ENCODE measurements around the gene UCN2. TPM values are rescaled to one million over a fixed set of nuclear protein-coding genes. Genes with fewer than 3 reads are reported as not detected.

Gene UCN2
- total and polyA plus RNA-seq, 9 of the 15 experiments (the other 6 are each of a cell fraction or from before 2014, with no cell fraction given): 0.08 to 0.11 TPM; not detected in 7

DNA sequence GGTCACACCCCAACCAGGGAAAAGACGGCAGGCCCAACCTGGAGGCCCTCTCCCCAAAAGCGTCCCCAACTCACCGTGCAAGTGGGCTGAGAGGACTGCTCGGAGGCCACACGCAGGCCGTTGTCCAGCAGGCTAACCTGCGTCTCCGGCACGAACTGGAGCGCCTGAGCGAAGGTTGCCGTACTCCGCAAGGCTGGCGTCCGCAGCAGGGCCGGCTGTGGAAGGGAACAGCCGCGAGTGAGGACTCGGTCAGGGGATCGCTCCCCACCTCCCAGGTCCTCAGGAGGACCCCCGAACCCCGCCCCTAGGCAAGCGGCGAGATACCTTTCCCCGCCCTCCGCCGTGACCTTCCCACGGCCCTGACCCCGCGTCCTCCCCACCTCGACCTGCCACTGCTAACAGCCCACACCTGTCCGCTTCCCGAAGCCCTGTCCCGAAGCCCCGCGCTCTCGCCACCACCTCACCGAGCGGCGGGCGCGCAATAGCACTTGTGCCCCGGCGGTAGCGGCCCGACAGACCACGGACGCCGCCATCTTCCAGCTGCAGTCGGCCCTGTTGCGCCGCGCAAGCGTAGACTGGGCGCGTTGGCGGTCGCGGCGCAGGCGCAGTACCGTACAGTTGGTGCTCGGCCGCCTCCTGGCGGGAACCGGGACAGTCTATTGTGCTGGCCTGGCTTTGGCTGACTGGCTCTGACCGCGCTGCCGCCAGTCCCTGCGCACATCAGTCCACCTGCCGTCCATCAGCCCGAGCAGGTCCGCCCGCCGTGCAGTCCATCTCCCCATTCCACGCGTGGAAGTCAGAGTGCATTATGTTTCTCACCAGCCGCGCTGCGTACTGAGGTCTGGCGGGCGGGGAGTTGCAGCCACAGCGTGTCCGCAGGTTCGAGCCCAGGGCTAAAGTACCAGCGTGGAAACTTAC, 45.8 kb upstream of the UCN2 start, which contains the start of gene UQCRC1 (continued):
- TF ChIP-seq, protein P1, sequence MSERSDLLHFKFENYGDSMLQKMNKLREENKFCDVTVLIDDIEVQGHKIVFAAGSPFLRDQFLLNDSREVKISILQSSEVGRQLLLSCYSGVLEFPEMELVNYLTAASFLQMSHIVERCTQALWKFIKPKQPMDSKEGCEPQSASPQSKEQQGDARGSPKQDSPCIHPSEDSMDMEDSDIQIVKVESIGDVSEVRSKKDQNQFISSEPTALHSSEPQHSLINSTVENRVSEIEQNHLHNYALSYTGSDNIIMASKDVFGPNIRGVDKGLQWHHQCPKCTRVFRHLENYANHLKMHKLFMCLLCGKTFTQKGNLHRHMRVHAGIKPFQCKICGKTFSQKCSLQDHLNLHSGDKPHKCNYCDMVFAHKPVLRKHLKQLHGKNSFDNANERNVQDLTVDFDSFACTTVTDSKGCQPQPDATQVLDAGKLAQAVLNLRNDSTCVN (CRISPR knock-in tag; IDR thresholded peaks at IDR 0.05): no peak
- no peak for TF ChIP-seq ZC3H4 (CRISPR knock-in tag; IDR thresholded peaks at IDR 0.05; ENCODE audit: borderline replicate concordance)
- TF ChIP-seq MCM2 (IDR thresholded peaks at IDR 0.05; ENCODE audit: low read depth): no peak
- TF ChIP-seq, protein P2, sequence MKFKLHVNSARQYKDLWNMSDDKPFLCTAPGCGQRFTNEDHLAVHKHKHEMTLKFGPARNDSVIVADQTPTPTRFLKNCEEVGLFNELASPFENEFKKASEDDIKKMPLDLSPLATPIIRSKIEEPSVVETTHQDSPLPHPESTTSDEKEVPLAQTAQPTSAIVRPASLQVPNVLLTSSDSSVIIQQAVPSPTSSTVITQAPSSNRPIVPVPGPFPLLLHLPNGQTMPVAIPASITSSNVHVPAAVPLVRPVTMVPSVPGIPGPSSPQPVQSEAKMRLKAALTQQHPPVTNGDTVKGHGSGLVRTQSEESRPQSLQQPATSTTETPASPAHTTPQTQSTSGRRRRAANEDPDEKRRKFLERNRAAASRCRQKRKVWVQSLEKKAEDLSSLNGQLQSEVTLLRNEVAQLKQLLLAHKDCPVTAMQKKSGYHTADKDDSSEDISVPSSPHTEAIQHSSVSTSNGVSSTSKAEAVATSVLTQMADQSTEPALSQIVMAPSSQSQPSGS (CRISPR knock-in tag; IDR thresholded peaks at IDR 0.05): no peak
- no peak for TF ChIP-seq HDGF (IDR thresholded peaks at IDR 0.05)
- no peak for TF ChIP-seq NCOA2 (IDR thresholded peaks at IDR 0.05; ENCODE audit: partially characterized antibody in 2 of 2)
- TF ChIP-seq, protein P3, sequence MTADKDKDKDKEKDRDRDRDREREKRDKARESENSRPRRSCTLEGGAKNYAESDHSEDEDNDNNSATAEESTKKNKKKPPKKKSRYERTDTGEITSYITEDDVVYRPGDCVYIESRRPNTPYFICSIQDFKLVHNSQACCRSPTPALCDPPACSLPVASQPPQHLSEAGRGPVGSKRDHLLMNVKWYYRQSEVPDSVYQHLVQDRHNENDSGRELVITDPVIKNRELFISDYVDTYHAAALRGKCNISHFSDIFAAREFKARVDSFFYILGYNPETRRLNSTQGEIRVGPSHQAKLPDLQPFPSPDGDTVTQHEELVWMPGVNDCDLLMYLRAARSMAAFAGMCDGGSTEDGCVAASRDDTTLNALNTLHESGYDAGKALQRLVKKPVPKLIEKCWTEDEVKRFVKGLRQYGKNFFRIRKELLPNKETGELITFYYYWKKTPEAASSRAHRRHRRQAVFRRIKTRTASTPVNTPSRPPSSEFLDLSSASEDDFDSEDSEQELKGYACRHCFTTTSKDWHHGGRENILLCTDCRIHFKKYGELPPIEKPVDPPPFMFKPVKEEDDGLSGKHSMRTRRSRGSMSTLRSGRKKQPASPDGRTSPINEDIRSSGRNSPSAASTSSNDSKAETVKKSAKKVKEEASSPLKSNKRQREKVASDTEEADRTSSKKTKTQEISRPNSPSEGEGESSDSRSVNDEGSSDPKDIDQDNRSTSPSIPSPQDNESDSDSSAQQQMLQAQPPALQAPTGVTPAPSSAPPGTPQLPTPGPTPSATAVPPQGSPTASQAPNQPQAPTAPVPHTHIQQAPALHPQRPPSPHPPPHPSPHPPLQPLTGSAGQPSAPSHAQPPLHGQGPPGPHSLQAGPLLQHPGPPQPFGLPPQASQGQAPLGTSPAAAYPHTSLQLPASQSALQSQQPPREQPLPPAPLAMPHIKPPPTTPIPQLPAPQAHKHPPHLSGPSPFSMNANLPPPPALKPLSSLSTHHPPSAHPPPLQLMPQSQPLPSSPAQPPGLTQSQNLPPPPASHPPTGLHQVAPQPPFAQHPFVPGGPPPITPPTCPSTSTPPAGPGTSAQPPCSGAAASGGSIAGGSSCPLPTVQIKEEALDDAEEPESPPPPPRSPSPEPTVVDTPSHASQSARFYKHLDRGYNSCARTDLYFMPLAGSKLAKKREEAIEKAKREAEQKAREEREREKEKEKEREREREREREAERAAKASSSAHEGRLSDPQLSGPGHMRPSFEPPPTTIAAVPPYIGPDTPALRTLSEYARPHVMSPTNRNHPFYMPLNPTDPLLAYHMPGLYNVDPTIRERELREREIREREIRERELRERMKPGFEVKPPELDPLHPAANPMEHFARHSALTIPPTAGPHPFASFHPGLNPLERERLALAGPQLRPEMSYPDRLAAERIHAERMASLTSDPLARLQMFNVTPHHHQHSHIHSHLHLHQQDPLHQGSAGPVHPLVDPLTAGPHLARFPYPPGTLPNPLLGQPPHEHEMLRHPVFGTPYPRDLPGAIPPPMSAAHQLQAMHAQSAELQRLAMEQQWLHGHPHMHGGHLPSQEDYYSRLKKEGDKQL (CRISPR knock-in tag; IDR thresholded peaks at IDR 0.05; ENCODE audit: borderline replicate concordance): no peak; the same call in 1 of the 2 replicates
- TF ChIP-seq, protein P4, sequence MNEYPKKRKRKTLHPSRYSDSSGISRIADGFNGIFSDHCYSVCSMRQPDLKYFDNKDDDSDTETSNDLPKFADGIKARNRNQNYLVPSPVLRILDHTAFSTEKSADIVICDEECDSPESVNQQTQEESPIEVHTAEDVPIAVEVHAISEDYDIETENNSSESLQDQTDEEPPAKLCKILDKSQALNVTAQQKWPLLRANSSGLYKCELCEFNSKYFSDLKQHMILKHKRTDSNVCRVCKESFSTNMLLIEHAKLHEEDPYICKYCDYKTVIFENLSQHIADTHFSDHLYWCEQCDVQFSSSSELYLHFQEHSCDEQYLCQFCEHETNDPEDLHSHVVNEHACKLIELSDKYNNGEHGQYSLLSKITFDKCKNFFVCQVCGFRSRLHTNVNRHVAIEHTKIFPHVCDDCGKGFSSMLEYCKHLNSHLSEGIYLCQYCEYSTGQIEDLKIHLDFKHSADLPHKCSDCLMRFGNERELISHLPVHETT (CRISPR knock-in tag; conservative IDR thresholded peaks at IDR 0.05 in 1 of 2, IDR thresholded peaks at IDR 0.05 in 1 of 2): no peak
- no peak for TF ChIP-seq SRSF1 (IDR thresholded peaks at IDR 0.05; ENCODE audit: low read depth, low read length)
- no peak for TF ChIP-seq NCOA4 (IDR thresholded peaks at IDR 0.05; ENCODE audit: partially characterized antibody)
- TF ChIP-seq, protein P5, sequence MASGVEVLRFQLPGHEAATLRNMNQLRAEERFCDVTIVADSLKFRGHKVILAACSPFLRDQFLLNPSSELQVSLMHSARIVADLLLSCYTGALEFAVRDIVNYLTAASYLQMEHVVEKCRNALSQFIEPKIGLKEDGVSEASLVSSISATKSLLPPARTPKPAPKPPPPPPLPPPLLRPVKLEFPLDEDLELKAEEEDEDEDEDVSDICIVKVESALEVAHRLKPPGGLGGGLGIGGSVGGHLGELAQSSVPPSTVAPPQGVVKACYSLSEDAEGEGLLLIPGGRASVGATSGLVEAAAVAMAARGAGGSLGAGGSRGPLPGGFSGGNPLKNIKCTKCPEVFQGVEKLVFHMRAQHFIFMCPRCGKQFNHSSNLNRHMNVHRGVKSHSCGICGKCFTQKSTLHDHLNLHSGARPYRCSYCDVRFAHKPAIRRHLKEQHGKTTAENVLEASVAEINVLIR (CRISPR knock-in tag; IDR thresholded peaks at IDR 0.05): no peak

Measured in K562 (cell line).